Astrocyte (in vitro differentiated cells and primary cell): ENCODE measurements around the gene GMEB2. TPM values are rescaled to one million over a fixed set of nuclear protein-coding genes. Genes with fewer than 3 reads are reported as not detected.

ENCODE experiments used
- DNase-seq: peaks from one replicate; pipeline ENCODE4 v3.0.0-alpha.2; 2010; ENCODE audit warnings: low read depth
- FAIRE-seq: peaks from 2 replicates; lab custom pipeline; 2011; peaks lifted over from hg19 to GRCh38; lab: Jason Lieb, UNC
- H2AFZ ChIP-seq: 2 replicates; pipeline ENCODE4 v1.6.0; 2012; ENCODE audit warnings: low read depth, low read length, inconsistent platforms
- H3K27ac ChIP-seq: 2 replicates; pipeline ENCODE4 v1.5.1; 2011; ENCODE audit warnings: low read depth, low read length, inconsistent platforms
- H3K27me3 ChIP-seq: 2 replicates; pipeline ENCODE4 v1.6.0; 2011; ENCODE audit warnings: low read length, inconsistent platforms; ENCODE audit not compliant: insufficient read depth
- H3K36me3 ChIP-seq: 2 replicates; pipeline ENCODE4 v1.5.1; 2011; ENCODE audit warnings: low read length, inconsistent platforms; ENCODE audit not compliant: insufficient read depth
- H3K4me1 ChIP-seq: 2 replicates; pipeline ENCODE4 v1.5.1; 2011; ENCODE audit warnings: low read length, inconsistent platforms; ENCODE audit not compliant: insufficient read depth
- H3K4me2 ChIP-seq: 2 replicates; pipeline ENCODE4 v1.6.0; 2012; ENCODE audit warnings: low read length, inconsistent platforms
- H3K4me3 ChIP-seq: 2 replicates; pipeline ENCODE4 v1.5.1; 2011; ENCODE audit warnings: low read depth, mild to moderate bottlenecking, low read length, inconsistent platforms; ENCODE audit not compliant: insufficient read depth
- H3K79me2 ChIP-seq: 2 replicates; pipeline ENCODE4 v1.6.0; 2012; ENCODE audit warnings: mild to moderate bottlenecking, low read length, inconsistent platforms; ENCODE audit not compliant: insufficient read depth
- H3K9ac ChIP-seq: 2 replicates; pipeline ENCODE4 v1.6.0; 2012; ENCODE audit warnings: mild to moderate bottlenecking, low read length, inconsistent platforms
- H3K9me3 ChIP-seq: 2 replicates; pipeline ENCODE4 v1.5.1; 2012; ENCODE audit warnings: low read depth, mild to moderate bottlenecking, low read length, inconsistent platforms; ENCODE audit not compliant: insufficient read depth
- H4K20me1 ChIP-seq: 2 replicates; pipeline ENCODE4 v1.6.0; 2012; ENCODE audit warnings: low read length, inconsistent platforms; ENCODE audit not compliant: insufficient read depth
- H3K27ac Mint-ChIP-seq: one replicate; pipeline ENCODE4 v1.8.0; 2021; ENCODE audit warnings: mild to moderate bottlenecking, mixed read lengths; ENCODE audit not compliant: unreplicated experiment
- H3K27me3 Mint-ChIP-seq: one replicate; pipeline ENCODE4 v1.8.0; 2021; ENCODE audit warnings: low read depth, mixed read lengths; ENCODE audit not compliant: unreplicated experiment
- H3K36me3 Mint-ChIP-seq: one replicate; pipeline ENCODE4 v1.8.0; 2021; ENCODE audit warnings: low read depth, mixed read lengths; ENCODE audit not compliant: unreplicated experiment
- H3K4me1 Mint-ChIP-seq: one replicate; pipeline ENCODE4 v1.8.0; 2021; ENCODE audit warnings: low read depth, mixed read lengths; ENCODE audit not compliant: unreplicated experiment
- H3K4me3 Mint-ChIP-seq: one replicate; pipeline ENCODE4 v1.8.0; 2021; ENCODE audit warnings: mild to moderate bottlenecking, moderate library complexity, mixed read lengths; ENCODE audit not compliant: unreplicated experiment
- H3K9me3 Mint-ChIP-seq: one replicate; pipeline ENCODE4 v1.8.0; 2021; ENCODE audit warnings: mild to moderate bottlenecking, mixed read lengths; ENCODE audit not compliant: unreplicated experiment
- CTCF ChIP-seq: IDR thresholded peaks from 2 replicates; pipeline ENCODE4 v1.5.1; 2011; ENCODE audit warnings: low read depth, mild to moderate bottlenecking, inconsistent platforms, low read length, moderate library complexity; ENCODE audit not compliant: insufficient read depth
- EZH2 ChIP-seq: IDR thresholded peaks from 2 replicates; pipeline ENCODE4 v1.6.1; 2012; ENCODE audit warnings: mild to moderate bottlenecking, low read length, inconsistent platforms; ENCODE audit not compliant: insufficient read depth
- total RNA-seq: library from RNA; stranded (reverse); gene quantifications from 2 replicates; pipeline ENCODE4 v1.2.1, GENCODE V29; 2021

The GMEB2 gene
- total RNA-seq, 1 donor from 2014 or later: 11.7 TPM

GRCh38 chr20:63574156-63574828 is 52.6 kb downstream of the GMEB2 start, which contains the start of gene HELZ2:
Gene HELZ2 (minus strand): TSS chr20:63574239. CDS start chr20:63572385, 1,854 bp downstream.
- H3K4me3 ChIP-seq: peak within 1 kb of the TSS; percentile 75
- no peak for TF ChIP-seq EZH2
- TF ChIP-seq CTCF: no peak
- no peaks in the 10 kb centered on the region for H3K36me3 Mint-ChIP-seq
- no peaks in the 10 kb centered on the region for H3K36me3 ChIP-seq
- H3K79me2 ChIP-seq: peaks cover 7% of the 10 kb centered on the region
- H4K20me1 ChIP-seq: peaks cover 14% of the 10 kb centered on the region
- H3K4me2 ChIP-seq: peak within 1 kb of the TSS; percentile 94
- H3K4me3 Mint-ChIP-seq: peak within 1 kb of the TSS; percentile 90
- DNase-seq: peak; percentile 16
- H3K4me1 ChIP-seq: peaks cover 21% of the 10 kb centered on the region
- H3K9ac ChIP-seq: peak within 1 kb of the TSS; percentile 83
- no peaks in the 10 kb centered on the region for H3K4me1 Mint-ChIP-seq
- no peaks in the 10 kb centered on the region for H3K9me3 Mint-ChIP-seq
- no peaks in the 10 kb centered on the region for H3K9me3 ChIP-seq
- peak within 1 kb of the TSS; percentile 63 for H3K27ac ChIP-seq
- peaks cover 4% of the 10 kb centered on the region for H3K27me3 ChIP-seq
- H2AFZ ChIP-seq: peak within 1 kb of the TSS; percentile 86
- FAIRE-seq: no peak
- peaks cover 11% of the 10 kb centered on the region for H3K27me3 Mint-ChIP-seq
- peak within 1 kb of the TSS; percentile 89 for H3K27ac Mint-ChIP-seq

- no peak for FAIRE-seq
- peak overlapping the region; percentile 41 for H3K27ac ChIP-seq
- Mint-ChIP-seq H3K4me1 (no peaks in the 10 kb centered on the region), H3K27ac (peak overlapping the region; percentile 89), H3K9me3 (no peaks in the 10 kb centered on the region), H3K4me3 (peak overlapping the region; percentile 90), H3K27me3 (peaks cover 7% of the 10 kb centered on the region), H3K36me3 (no peaks in the 10 kb centered on the region)
- H4K20me1 ChIP-seq: peaks cover 14% of the 10 kb centered on the region
- peak overlapping the region; percentile 83 for H3K9ac ChIP-seq
- TF ChIP-seq EZH2 (no peak), CTCF (no peak)
- no peaks in the 10 kb centered on the region for H3K36me3 ChIP-seq
- H3K4me1 ChIP-seq: peaks cover 21% of the 10 kb centered on the region
- DNase-seq: no peak
- peaks cover 4% of the 10 kb centered on the region for H3K27me3 ChIP-seq
- peak overlapping the region; percentile 27 for H2AFZ ChIP-seq
- H3K79me2 ChIP-seq: peaks cover 7% of the 10 kb centered on the region
- peak overlapping the region; percentile 75 for H3K4me3 ChIP-seq
- H3K9me3 ChIP-seq: no peaks in the 10 kb centered on the region
- peak overlapping the region; percentile 94 for H3K4me2 ChIP-seq
These were observed 53.2 kb downstream of the GMEB2 start for GRCh38 chr20:63573647-63574131.
